Activated naive CD8-positive, alpha-beta T cell treated with anti-CD3 and anti-CD28 coated beads, Interleukin-2, amount 50 U/mL, for 24 hours (primary cell): ENCODE measurements around the gene ZFYVE27.
A peak's percentile ranks its signal among the peaks of the same experiment; 100 is the strongest.

Experiments
- ATAC-seq: fragments of 150-1000 bp; cut with Tn5 transposase; one replicate; pipeline ENCODE4 v1.10.0; 2021
- DNase-seq: peaks from one replicate; pipeline ENCODE4 v3.0.0; 2021
- H3K27ac Mint-ChIP-seq: one replicate; pipeline ENCODE4 v1.8.0; 2021; ENCODE audit warnings: mild to moderate bottlenecking, mixed read lengths
- H3K27me3 Mint-ChIP-seq: one replicate; pipeline ENCODE4 v1.8.0; 2021; ENCODE audit warnings: mixed read lengths
- H3K36me3 Mint-ChIP-seq: one replicate; pipeline ENCODE4 v1.8.0; 2021; ENCODE audit warnings: low read depth, mixed read lengths
- H3K4me1 Mint-ChIP-seq: one replicate; pipeline ENCODE4 v1.8.0; 2021; ENCODE audit warnings: mixed read lengths
- H3K4me3 Mint-ChIP-seq: one replicate; pipeline ENCODE4 v1.8.0; 2021; ENCODE audit warnings: mild to moderate bottlenecking, moderate library complexity, mixed read lengths
- H3K9me3 Mint-ChIP-seq: one replicate; pipeline ENCODE4 v1.8.0; 2021; ENCODE audit warnings: mixed read lengths

The ZFYVE27 gene

DNA sequence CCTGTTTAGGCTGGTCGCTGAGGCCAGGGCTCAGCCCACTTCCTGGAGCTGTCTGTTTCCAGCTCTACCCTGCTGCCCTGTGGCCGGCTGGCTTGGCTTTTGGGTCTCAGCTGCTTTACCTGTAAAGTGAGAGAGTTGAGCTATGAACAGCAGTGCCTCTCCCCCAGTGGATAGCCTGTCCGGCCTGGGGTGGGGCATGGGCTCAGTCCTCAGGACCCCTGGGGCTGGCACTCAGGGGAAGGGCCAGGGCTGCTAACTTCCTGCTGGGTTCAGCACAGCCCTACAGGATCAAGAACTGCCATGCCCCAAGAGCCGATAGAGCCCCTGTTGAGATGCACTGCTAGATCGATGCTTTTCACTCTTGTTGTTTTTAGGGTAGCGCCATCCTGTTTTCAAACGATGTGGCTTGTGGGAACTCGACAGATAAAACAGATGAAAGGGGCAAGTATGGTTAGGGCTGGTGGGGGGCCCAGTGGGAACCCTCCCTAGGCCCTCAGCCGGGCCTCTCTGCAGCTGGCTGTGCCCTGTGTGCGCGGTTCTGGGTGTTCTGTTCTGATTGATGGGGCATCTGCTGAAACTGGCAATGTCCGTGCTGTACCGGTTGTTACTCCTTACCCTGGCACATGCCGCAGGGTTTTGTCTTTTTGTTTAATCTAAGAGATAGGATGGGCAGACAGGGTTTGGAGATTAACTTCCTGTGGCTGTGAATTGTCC lies 44.8 kb downstream of the ZFYVE27 start:
- Mint-ChIP-seq H3K4me1 (peaks cover 24% of the 10 kb centered on the region), H3K9me3 (no peaks in the 10 kb centered on the region), H3K4me3 (no peak overlapping the region), H3K27ac (peak overlapping the region; percentile 69), H3K27me3 (no peaks in the 10 kb centered on the region), H3K36me3 (no peaks in the 10 kb centered on the region)
- ATAC-seq (peak; percentile 41), DNase-seq (no peak)

GRCh38 chr10:97782455-97783228 lies 45.7 kb downstream of the ZFYVE27 start:
- peaks cover 24% of the 10 kb centered on the region for H3K4me1 Mint-ChIP-seq
- no peaks in the 10 kb centered on the region for H3K9me3 Mint-ChIP-seq
- no peaks in the 10 kb centered on the region for H3K27me3 Mint-ChIP-seq
- ATAC-seq, result no peak
- no peaks in the 10 kb centered on the region for H3K36me3 Mint-ChIP-seq
- no peak overlapping the region for H3K27ac Mint-ChIP-seq
- H3K4me3 Mint-ChIP-seq, result no peak overlapping the region
- no peak for DNase-seq

- no peaks in the 10 kb centered on the region for H3K9me3 Mint-ChIP-seq
- no peak overlapping the region for H3K27ac Mint-ChIP-seq
- H3K36me3 Mint-ChIP-seq, result no peaks in the 10 kb centered on the region
- DNase-seq, result no peak
- peaks cover 27% of the 10 kb centered on the region for H3K4me1 Mint-ChIP-seq
- H3K27me3 Mint-ChIP-seq, result no peaks in the 10 kb centered on the region
- no peak for ATAC-seq
- H3K4me3 Mint-ChIP-seq, result no peak overlapping the region
Observed at GRCh38 chr10:97784200-97784810, 47.4 kb downstream of the ZFYVE27 start.

DNA sequence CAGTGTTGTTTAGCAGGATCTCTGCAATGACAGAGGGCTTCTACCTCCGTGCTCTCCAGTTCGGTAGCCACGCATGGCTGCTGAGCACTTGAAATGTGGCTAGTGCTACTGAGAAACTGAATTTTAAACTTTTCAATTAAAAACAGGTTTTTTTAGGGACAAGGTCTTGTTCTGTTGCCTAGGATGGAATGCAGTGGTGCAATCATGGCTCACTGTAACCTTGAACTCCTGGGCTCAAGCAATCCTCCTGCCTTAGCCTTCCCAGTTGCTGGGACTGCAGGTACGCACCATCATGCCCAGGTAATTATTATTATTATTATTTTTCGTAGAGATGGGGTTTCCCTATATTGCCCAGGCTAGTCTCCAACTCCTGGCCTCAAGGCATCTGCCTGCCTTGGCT lies 48.3 kb downstream of the ZFYVE27 start:
- DNase-seq, result no peak
- Mint-ChIP-seq H3K4me3 (no peak overlapping the region), H3K27me3 (no peaks in the 10 kb centered on the region), H3K36me3 (no peaks in the 10 kb centered on the region), H3K9me3 (no peaks in the 10 kb centered on the region), H3K4me1 (peaks cover 26% of the 10 kb centered on the region), H3K27ac (no peak overlapping the region)
- no peak for ATAC-seq

DNA sequence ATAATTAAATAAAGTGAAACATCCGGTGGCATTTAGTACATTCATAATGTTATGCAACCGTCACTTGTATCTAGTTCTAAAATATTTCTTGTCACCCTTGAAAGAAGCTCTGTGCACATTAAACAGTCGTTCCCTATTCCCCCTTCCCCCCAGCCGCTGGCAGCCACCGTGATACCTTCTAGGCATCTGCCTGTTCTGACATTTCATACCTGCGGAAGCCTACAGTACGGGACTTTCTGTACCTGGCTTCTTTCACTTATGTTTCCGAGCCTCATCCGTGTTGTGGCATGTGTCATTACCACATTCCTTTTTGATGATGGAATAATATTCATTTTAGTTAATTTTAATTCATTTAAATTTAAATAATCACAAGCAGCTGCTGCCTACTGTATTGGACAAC lies 48.8 kb downstream of the ZFYVE27 start:
- DNase-seq, result no peak
- no peaks in the 10 kb centered on the region for H3K36me3 Mint-ChIP-seq
- no peaks in the 10 kb centered on the region for H3K9me3 Mint-ChIP-seq
- ATAC-seq, result no peak
- H3K4me1 Mint-ChIP-seq, result peaks cover 22% of the 10 kb centered on the region
- no peak overlapping the region for H3K4me3 Mint-ChIP-seq
- no peaks in the 10 kb centered on the region for H3K27me3 Mint-ChIP-seq
- H3K27ac Mint-ChIP-seq, result no peak overlapping the region

DNA sequence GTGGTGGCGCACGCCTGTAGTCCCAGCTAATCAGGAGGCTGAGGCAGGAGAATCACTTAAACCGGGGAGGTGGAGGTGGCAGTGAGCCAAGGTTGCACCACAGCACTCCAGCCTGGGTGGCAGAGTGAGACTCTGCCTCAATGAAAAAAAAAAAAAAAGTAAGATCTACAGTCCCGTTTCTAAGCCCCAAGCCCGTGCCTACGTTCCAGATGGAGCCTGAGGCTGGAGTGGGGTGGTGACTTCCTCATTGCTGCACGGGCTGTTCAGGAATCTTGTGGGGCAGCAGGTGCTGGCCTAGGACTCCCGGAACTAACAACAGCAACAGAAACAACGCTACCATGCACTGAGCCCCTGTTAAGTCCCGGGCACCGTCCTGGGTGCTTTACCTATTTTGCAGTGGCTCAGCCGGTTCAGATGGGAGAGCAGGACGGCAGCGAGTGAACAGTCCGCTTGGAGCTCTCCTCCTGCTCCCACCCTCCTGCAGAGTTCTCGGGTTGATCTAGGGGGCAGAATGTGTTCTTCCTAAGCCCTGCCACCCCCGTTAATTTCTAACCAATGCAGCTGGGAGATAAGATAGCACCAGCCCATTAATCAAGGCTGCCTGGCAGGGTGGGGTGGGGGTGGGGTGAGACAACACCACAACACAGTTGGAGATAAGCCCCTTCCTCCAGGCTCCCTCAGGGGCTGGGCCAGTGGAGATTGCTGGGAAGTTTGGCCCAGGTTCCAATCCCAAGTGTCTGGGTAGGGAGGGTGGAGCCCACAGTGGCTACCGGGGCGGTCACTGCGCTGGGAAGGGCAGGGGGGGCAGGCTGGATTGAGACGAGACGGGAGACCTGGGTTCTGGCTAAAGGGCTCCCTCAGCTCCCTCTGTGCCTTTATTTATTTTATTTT lies 51.9 kb downstream of the ZFYVE27 start:
- Mint-ChIP-seq H3K4me1 (peaks cover 5% of the 10 kb centered on the region), H3K27ac (no peak overlapping the region), H3K9me3 (no peaks in the 10 kb centered on the region), H3K4me3 (no peak overlapping the region), H3K36me3 (no peaks in the 10 kb centered on the region), H3K27me3 (no peaks in the 10 kb centered on the region)
- no peak for ATAC-seq
- DNase-seq, result no peak

DNA sequence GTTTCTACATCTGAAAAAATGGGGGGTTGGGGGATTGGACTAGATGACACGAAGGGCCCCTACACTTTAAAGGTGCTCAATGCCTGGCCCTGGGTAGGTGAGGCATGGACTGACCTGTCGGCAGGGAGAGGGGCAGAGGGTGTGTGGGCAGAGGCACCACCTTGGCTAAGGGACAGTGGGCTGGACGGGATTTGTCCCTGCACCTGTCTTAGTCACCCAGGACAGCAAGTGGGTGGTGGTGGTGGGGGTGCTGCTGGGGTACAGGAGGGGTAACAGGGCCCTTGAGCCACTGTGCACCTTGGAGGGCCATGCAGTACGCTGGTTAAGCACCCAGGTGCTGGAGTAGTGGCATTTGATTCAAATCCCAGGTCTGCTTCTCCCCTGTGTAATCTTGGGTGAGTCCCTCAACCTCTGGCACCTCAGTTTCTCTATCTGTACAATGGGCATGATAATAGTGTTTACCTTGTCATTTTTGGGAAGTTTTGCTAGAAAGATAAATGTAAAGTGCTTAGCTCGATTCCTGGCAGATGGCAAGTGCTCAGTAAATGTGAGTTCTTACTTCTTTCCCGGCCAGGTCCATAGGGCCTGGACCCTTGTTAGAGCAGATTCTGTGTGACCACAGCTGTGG lies 53.0 kb downstream of the ZFYVE27 start:
- no peaks in the 10 kb centered on the region for H3K9me3 Mint-ChIP-seq
- DNase-seq, result no peak
- no peaks in the 10 kb centered on the region for H3K27me3 Mint-ChIP-seq
- no peak for ATAC-seq
- H3K4me3 Mint-ChIP-seq, result no peak overlapping the region
- no peaks in the 10 kb centered on the region for H3K36me3 Mint-ChIP-seq
- no peak overlapping the region for H3K27ac Mint-ChIP-seq
- H3K4me1 Mint-ChIP-seq, result peaks cover 5% of the 10 kb centered on the region

DNA sequence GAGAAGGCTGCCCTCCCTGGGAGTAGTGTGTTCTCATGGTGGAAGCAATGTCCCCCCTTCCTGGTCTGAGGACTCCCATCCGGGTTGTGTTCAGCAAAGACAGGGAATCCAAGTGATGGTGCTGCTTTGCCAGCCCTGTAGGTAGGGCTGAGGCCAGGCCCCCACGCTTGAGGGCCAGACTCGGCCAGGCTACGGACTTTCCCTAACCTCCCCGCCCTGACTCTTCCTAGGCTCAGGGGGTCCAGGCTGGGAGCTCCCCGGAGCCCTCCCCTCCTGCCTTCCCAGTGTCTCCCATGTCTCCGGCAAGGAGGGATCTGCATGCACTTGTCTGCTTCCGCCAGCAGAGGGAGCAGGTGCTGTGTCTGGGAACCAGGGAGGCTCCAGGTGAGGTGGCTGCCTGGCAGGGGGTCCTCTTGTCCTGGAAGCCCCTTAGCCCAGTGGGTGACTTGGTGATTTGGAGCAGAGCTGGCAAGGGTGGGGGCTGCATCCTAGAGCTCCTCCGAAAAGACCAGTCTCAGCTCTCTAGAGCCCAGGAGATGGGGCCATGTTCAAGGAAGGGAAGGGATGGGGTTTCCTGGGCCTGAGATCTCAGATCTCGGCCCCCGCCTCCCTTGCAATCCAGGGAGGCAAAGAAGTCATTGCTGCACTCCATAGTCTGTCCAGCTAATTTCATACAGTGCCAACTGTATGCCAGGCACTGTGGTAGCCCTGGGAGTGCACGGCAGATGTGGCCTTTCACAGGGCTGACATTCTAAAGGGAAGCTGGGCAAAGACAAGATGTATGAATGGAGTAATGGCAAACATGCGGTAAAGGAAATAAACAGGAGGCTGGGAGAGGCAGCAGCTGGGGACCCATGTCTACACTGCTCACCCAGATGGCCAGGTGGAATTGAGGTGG lies 55.1 kb downstream of the ZFYVE27 start:
- ATAC-seq, result peak; percentile 65
- Mint-ChIP-seq H3K27me3 (no peaks in the 10 kb centered on the region), H3K36me3 (no peaks in the 10 kb centered on the region), H3K9me3 (peaks cover 8% of the 10 kb centered on the region), H3K4me3 (no peak overlapping the region), H3K4me1 (peaks cover 20% of the 10 kb centered on the region), H3K27ac (no peak overlapping the region)
- DNase-seq, result peak; percentile 77

DNA sequence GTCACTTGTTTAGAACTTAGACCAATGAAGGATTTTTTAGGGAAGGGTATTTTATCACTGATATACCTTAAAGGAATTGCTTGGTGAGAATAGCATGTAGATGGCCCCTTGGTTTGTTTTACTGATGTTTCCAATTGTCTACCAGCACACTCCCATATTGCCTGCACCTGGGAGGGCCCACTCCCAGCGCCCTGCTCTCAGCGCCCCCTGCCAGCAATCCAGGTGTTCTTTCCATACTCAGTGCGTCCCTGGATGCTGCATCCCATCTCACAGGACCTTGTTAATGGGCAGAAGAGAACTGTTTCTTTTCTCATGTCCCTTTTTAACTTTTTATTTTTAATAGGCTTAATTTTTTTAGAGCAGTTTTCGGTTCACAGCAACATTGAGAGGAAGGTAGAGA lies 59.0 kb downstream of the ZFYVE27 start:
- H3K4me1 Mint-ChIP-seq, result peaks cover 21% of the 10 kb centered on the region
- no peak overlapping the region for H3K4me3 Mint-ChIP-seq
- H3K27me3 Mint-ChIP-seq, result no peaks in the 10 kb centered on the region
- DNase-seq (no peak), ATAC-seq (no peak)
- no peak overlapping the region for H3K27ac Mint-ChIP-seq
- no peaks in the 10 kb centered on the region for H3K36me3 Mint-ChIP-seq
- H3K9me3 Mint-ChIP-seq, result peaks cover 16% of the 10 kb centered on the region

DNA sequence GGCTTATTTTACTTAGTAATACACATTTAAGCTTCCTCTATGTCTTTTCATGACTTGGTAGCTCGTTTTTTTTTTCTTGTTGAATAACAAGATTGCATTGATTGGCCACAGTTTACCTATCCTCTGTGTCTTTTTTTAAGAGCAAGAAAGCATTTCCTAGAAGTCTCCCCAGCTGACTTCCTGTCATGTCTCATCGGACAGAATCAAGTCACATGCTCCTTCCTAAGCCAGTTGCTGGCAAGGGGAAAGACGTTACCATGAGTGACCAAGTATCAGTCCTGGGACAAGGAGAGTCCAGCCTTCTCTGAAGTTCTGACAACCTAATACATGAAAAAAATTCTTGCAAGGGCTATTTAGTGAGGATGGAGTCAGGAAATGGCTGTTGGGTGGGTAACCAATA lies 59.7 kb downstream of the ZFYVE27 start:
- DNase-seq, result no peak
- no peaks in the 10 kb centered on the region for H3K36me3 Mint-ChIP-seq
- peaks cover 16% of the 10 kb centered on the region for H3K9me3 Mint-ChIP-seq
- peak overlapping the region; percentile 79 for H3K27ac Mint-ChIP-seq
- peak overlapping the region; percentile 48 for H3K4me3 Mint-ChIP-seq
- peak; percentile 72 for ATAC-seq
- H3K4me1 Mint-ChIP-seq, result peaks cover 21% of the 10 kb centered on the region
- no peaks in the 10 kb centered on the region for H3K27me3 Mint-ChIP-seq

GRCh38 chr10:97798958-97799610 lies 62.2 kb downstream of the ZFYVE27 start:
- Mint-ChIP-seq H3K27me3 (peaks cover 2% of the 10 kb centered on the region), H3K4me3 (no peak overlapping the region), H3K36me3 (no peaks in the 10 kb centered on the region), H3K27ac (no peak overlapping the region), H3K9me3 (peaks cover 16% of the 10 kb centered on the region), H3K4me1 (peaks cover 18% of the 10 kb centered on the region)
- DNase-seq, result no peak
- no peak for ATAC-seq

DNA sequence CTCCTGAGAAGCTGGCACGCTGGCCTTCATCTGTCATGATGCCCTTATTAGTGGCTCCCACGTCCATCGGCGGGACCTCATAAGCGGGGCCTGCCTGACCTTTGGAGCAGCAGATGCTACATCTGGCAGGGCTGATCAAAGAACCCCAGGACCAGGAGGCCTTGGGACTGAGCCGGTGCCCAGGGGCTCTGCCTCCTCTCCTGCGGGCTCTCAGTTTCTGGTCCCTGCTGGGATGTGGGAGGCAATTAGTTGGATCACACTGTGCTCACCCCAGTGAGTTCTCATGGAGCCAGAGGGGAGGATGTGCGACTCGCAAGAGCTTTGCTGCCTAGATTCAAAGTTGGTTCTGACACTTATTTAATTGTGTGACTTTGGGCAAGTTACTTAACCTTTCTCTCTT lies 63.5 kb downstream of the ZFYVE27 start:
- Mint-ChIP-seq H3K27me3 (peaks cover 2% of the 10 kb centered on the region), H3K9me3 (peaks cover 16% of the 10 kb centered on the region), H3K36me3 (no peaks in the 10 kb centered on the region), H3K4me3 (no peak overlapping the region), H3K4me1 (peaks cover 16% of the 10 kb centered on the region), H3K27ac (no peak overlapping the region)
- DNase-seq, result no peak
- ATAC-seq, result no peak

GRCh38 chr10:97801422-97801821 lies 64.5 kb downstream of the ZFYVE27 start:
- no peak overlapping the region for H3K27ac Mint-ChIP-seq
- DNase-seq (no peak), ATAC-seq (no peak)
- H3K4me1 Mint-ChIP-seq, result peaks cover 9% of the 10 kb centered on the region
- H3K4me3 Mint-ChIP-seq, result no peak overlapping the region
- H3K36me3 Mint-ChIP-seq, result no peaks in the 10 kb centered on the region
- H3K9me3 Mint-ChIP-seq, result peaks cover 14% of the 10 kb centered on the region
- H3K27me3 Mint-ChIP-seq, result peaks cover 2% of the 10 kb centered on the region
